Measurements from ENCODE around the gene PAK2. TPM values are rescaled to one million over a fixed set of nuclear protein-coding genes. Genes with fewer than 3 reads are reported as not detected.
A peak's percentile ranks its signal among the peaks of the same experiment; 100 is the strongest.
"Not testable (repeated sequence)": the region's sequence is repeated elsewhere in the genome, so short reads cannot be mapped to it uniquely, and the experiment has no call there.

Gene PAK2
- polyA plus RNA-seq, 4 donors = 53.3 to 94.0 (median 72.7) TPM

DNA sequence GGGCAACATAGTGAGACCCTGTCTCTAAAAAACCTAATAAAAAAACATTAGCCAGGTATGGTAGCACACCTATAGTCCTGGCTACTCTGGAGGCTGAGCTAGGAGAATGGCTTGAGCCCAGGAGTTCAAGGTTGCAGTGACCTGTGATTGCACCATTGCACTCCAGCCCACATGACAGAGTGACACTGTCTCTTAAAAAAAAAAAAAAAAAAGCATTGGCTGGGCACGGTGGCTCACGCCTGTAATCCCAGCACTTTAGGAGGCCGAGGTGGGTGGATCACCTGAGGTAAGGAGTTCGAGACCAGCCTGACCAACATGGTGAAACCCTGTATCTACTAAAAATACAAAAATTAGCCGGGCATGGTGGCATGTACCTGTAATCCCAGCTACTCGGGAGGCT is 99.7 kb downstream of the PAK2 start:
- not testable (repeated sequence) for DNase-seq (ENCODE audit: low read depth in 4 of 4, low spot score in 3 of 4)

GRCh38 chr3:196842567-196843434 is 103.1 kb downstream of the PAK2 start:
- no peak for DNase-seq (ENCODE audit: low read depth in 4 of 4, low spot score in 3 of 4)

- no peak for DNase-seq (ENCODE audit: low read depth in 4 of 4, low spot score in 3 of 4)
Measured at GRCh38 chr3:196843435-196844110, 103.9 kb downstream of the PAK2 start.

DNA sequence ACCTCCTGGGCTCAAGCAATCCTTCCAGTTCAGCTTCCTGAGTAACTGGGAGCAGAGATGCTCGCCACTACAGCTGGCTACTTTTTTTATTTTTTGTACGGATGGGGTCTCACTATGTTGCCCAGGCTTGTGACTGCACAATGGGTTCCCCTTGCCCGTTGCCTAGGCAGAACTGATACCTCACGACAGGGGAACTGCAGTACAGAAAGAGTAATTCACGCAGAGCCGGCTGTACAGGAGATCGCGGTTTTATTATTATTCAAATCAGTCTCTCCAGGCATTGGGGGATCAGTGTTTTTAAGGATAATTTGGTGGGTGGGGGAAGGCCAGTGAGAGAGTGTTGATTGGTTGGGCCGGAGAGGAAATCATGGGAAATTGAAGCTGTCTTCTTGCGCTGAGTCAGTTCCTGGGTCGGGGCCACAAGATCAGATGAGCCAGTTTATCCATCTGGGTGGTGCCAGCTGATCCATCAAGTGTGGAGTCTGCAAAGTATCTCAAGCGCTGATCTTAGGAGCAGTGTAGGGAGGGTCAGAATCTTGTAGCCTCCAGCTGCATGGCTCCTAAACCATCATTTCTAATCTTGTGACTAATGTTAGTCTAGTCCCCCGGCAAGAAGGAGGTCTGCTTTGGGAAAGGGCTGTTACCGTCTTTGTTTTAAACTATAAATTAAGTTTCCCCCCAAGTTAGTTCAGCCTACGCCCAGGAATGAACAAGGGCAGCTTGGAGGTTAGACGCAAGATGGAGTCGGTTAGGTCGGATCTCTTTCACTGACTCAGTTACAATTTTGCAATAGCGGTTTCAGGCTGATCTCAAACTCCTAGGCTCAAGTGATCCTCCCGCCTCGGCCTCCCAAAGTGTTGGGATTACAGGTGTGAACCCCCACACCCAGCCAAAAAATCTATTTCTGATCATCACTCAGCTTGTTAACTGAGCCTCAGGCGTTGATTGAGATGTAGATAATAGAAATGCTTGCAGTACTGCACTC is 104.9 kb downstream of the PAK2 start:
- not testable (repeated sequence) for DNase-seq (ENCODE audit: low read depth in 4 of 4, low spot score in 3 of 4)

DNA sequence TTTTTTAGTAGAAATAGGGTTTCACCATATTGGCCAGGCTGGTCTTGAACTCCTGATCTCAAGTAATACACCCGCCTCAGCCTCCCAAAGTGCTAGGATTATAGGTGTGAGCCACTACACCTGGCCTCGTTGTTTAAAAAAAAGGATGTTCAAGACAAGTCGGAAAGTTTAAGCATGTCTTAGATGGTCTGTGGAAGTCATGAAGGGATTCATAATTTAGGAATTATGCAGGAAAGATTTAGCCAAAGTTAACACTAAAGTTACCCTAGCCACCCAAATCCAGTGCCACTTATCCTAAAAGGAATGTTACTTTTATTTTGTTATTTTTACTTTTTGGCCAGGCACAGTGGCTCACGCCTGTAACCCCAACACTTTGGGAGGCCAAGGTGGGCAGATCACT is 108.7 kb downstream of the PAK2 start:
- not testable (repeated sequence) for DNase-seq (ENCODE audit: low read depth in 4 of 4, low spot score in 3 of 4)

- no peak for DNase-seq (ENCODE audit: low read depth in 4 of 4, low spot score in 3 of 4)
Measured at GRCh38 chr3:196849180-196849741, 109.6 kb downstream of the PAK2 start.

DNA sequence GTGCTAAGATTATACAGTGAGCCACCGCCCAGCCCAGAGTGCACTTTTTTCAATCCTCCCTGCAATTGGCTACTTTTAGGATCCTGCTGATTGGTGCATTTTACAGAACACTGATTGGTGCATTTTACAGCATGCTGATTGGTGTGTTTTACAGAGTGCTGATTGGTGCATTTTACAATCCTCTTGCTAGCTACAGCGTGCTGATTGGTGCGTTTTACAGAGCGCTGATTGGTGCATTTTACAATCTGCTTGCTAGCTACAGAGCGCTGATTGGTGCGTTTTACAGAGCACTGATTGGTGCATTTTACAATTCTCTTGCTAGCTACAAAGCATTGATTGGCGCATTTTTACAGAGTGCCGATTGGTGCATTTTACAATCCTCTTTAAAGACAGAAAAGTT is 123.3 kb downstream of the PAK2 start:
- not testable (repeated sequence) for DNase-seq (ENCODE audit: low read depth in 4 of 4, low spot score in 3 of 4)

- no peak for DNase-seq (ENCODE audit: low read depth in 4 of 4, low spot score in 3 of 4)
Measured at GRCh38 chr3:196867155-196867506, 127.5 kb downstream of the PAK2 start.

DNA sequence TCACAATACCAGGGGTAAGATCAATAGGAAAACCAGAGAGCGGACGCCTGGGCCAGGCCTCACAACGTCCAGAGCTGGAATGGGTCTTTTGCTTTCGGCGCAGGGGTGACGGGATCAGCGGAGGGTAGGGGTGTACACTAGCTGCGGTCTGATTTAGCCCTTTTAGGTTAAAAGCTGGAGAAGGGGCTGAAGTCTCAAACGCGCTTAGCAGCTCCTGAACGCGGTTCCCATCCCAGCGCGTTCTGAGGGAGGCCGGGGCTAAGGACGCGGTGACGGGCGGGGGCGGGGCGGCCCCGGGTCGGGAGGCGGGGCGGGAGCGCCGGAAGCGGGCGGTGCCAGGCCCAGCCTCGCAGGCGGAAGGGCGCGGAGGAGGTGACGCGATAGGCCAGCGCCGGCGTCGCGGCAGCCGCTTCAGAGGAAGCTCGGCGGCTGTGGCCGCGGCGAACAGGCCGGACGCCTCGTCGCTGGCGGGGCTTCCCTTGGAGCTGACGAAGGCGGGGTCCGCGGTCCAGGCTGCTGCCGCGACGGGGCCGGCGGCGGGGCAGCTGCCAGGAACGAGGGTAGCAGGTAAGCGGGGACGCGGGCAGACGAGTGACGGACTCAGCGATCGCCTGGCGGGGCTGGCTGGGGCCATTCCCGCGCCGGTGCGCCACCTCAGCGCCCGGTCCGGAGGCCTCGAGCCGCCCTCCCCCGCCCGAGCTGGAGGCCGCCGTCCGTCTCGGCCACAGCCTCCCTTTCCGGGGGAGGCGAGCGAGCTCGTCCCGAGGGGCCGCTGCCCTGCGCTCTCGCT is 128.0 kb downstream of the PAK2 start, which contains the start of gene SENP5:
Gene SENP5 (plus strand): TSS at position 414 of the 790 bp plus-strand sequence. CDS start 17,262 bp downstream, outside the sequence.
- DNase-seq (ENCODE audit: low read depth in 4 of 4, low spot score in 3 of 4) = peak; percentile 68 to 84 (median 84)

- DNase-seq (ENCODE audit: low read depth in 4 of 4, low spot score in 3 of 4) = peak in 2 of 4 donors; percentile 8 to 10
Measured at GRCh38 chr3:196868297-196868661, 128.6 kb downstream of the PAK2 start.

DNA sequence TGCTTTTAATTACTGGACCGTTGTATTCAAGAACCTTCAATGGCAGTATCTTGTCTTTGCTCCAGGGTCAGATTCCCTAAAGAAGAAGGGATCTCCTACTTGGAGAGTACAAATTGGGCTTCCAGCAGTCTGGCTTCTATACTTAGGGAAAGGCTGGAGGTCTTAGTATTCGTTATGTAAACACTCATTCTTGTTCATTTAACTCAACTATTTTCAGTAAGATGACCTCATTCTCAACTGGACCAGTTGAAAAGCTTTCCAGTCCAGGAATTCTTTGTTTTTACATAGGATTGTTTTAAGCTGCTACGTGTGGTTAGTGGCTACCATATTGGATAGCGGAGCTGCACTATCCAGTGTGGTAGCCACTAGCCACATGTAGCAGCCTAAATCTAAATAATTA is 132.7 kb downstream of the PAK2 start:
- DNase-seq (ENCODE audit: low read depth in 4 of 4, low spot score in 3 of 4) = no peak

DNA sequence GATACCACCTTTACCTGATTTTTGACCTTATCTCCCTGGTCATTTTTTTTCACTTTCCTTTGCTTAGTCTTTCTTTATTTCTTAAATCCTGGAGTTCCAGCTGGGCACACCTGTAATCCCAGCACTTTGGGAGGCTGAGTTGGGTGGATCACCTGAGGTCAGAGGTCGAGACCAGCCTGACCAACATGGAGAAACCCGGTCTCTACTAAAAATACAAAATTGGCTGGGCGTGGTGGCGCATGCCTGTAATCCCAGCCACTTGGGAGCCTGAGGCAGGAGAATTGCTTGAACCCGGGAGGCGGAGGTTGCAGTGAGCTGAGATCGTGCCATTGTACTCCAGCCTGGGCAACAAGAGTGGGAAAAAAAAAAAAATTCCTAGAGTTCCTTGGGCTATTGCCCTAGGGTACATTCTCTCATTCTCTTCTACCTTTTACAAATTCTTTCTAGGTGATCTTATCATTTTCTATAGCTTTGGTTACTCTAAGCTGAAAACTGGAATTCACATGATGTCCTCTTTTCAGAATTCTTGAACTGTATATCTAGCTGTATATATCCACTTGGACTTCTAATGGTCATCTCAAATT is 134.9 kb downstream of the PAK2 start:
- DNase-seq (ENCODE audit: low read depth in 4 of 4, low spot score in 3 of 4) = not testable (repeated sequence)

DNA sequence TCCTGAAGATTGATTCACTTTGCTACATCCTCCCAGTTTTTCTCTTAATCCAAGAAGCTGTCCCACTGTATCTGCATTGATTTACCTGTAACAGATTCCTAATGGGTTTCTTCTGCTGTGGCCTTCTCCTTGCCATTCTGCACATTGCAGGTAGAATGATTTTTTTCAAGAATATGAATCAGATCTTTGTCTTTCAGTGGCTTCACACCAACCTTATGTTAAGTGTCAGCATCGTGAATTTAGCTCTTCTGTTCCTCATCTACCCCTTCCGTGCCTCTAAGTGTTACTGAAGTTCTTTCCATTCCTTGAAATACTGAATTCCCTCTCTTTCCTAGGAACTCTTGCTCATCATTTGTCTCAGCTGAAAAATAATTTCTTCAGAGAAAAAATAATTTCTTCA is 135.6 kb downstream of the PAK2 start:
- no peak for DNase-seq (ENCODE audit: low read depth in 4 of 4, low spot score in 3 of 4)

Other genes starting within 250 kb of the PAK2 start
- 10 to 100 TPM; 14.8 to 16.7 (median 15.8) TPM for gene RNF168, start 236.1 kb upstream of the PAK2 start, polyA plus RNA-seq (ENCODE audit: insufficient read length in 4 of 4)
- under 1 TPM in 1 of 4 donors, not detected in 3; 0.08 TPM for gene SMCO1, start 224.5 kb upstream of the PAK2 start, polyA plus RNA-seq (ENCODE audit: insufficient read length in 4 of 4)
- 10 to 100 TPM; 14.7 to 22.7 (median 16.6) TPM for gene WDR53, start 171.3 kb upstream of the PAK2 start, polyA plus RNA-seq (ENCODE audit: insufficient read length in 4 of 4)
- 10 to 100 TPM; 14.5 to 20.5 (median 17.8) TPM for gene FBXO45, start 171.2 kb upstream of the PAK2 start, polyA plus RNA-seq (ENCODE audit: insufficient read length in 4 of 4)
- gene NRROS, start 100.2 kb upstream of the PAK2 start, polyA plus RNA-seq (ENCODE audit: insufficient read length in 4 of 4) = 1 to 10 TPM; 2.8 to 5.6 (median 4.0) TPM
- 1 to 10 TPM; 4.8 to 6.2 (median 5.1) TPM for gene CEP19, start 27.6 kb upstream of the PAK2 start, polyA plus RNA-seq (ENCODE audit: insufficient read length in 4 of 4)
- gene PIGX, start 27.5 kb upstream of the PAK2 start, polyA plus RNA-seq (ENCODE audit: insufficient read length in 4 of 4) = 10 to 100 TPM; 30.1 to 34.3 (median 31.1) TPM
- gene SENP5, start 128.1 kb downstream of the PAK2 start, polyA plus RNA-seq (ENCODE audit: insufficient read length in 4 of 4) = 10 to 100 TPM; 20.1 to 32.0 (median 20.9) TPM
- 100 to 1,000 TPM in 3 of 4 donors, 10 to 100 TPM in 1; 68.7 to 113 (median 106) TPM for gene NCBP2, start 202.7 kb downstream of the PAK2 start, polyA plus RNA-seq (ENCODE audit: insufficient read length in 4 of 4)
- 1 to 10 TPM; 1.0 to 2.2 (median 1.8) TPM for gene PIGZ, start 229.0 kb downstream of the PAK2 start, polyA plus RNA-seq (ENCODE audit: insufficient read length in 4 of 4)